KMS-11 (cell line): Measurements from ENCODE around the gene MLLT10.
"Not testable (repeated sequence)": the region's sequence is repeated elsewhere in the genome, so short reads cannot be mapped to it uniquely, and the experiment has no call there.

ENCODE experiments used
- H2AFZ ChIP-seq: fragments of 200-600 bp; sonication (generic); 2 replicates; pipeline ENCODE4 v1.6.1; 2016; ENCODE audit warnings: antibody characterized with exemption, mixed run types, low read depth
- H3K27ac ChIP-seq: fragments of 200-600 bp; sonication (generic); 2 replicates; pipeline ENCODE4 v1.6.1; 2016; ENCODE audit warnings: mild to moderate bottlenecking, mixed run types
- H3K27me3 ChIP-seq: fragments of 200-600 bp; sonication (generic); 2 replicates; pipeline ENCODE4 v1.6.1; 2017; ENCODE audit warnings: mild to moderate bottlenecking, low read depth, mixed run types, moderate library complexity; ENCODE audit not compliant: insufficient read depth
- H3K36me3 ChIP-seq: fragments of 200-600 bp; sonication (generic); 2 replicates; pipeline ENCODE4 v1.6.1; 2017; ENCODE audit warnings: mild to moderate bottlenecking, mixed run types; ENCODE audit not compliant: insufficient read depth
- H3K4me1 ChIP-seq: fragments of 200-600 bp; sonication (generic); 2 replicates; pipeline ENCODE4 v1.6.1; 2016; ENCODE audit warnings: mild to moderate bottlenecking, low read depth, mixed run types; ENCODE audit not compliant: poor library complexity, severe bottlenecking
- H3K4me2 ChIP-seq: fragments of 200-600 bp; sonication (generic); 2 replicates; pipeline ENCODE4 v1.7.0; 2016; ENCODE audit warnings: mild to moderate bottlenecking, mixed run types
- H3K4me3 ChIP-seq: fragments of 200-600 bp; sonication (generic); IDR thresholded peaks from 2 replicates; pipeline ENCODE4 v1.6.1; 2017; ENCODE audit warnings: low read depth, low read length, mixed read lengths; ENCODE audit not compliant: insufficient read depth
- H3K79me2 ChIP-seq: fragments of 200-600 bp; sonication (generic); 2 replicates; pipeline ENCODE4 v1.6.1; 2016; ENCODE audit warnings: low read depth, mixed run types; ENCODE audit not compliant: insufficient read depth
- H3K9ac ChIP-seq: fragments of 200-600 bp; sonication (generic); 2 replicates; pipeline ENCODE4 v1.6.1; 2016; ENCODE audit warnings: mild to moderate bottlenecking, mixed run types
- H4K20me1 ChIP-seq: fragments of 200-600 bp; sonication (generic); 2 replicates; pipeline ENCODE4 v1.6.1; 2016; ENCODE audit warnings: mild to moderate bottlenecking, mixed run types; ENCODE audit not compliant: insufficient read depth
- CTCF ChIP-seq: fragments of 200-600 bp; sonication (generic); conservative IDR thresholded peaks from 2 replicates; pipeline ENCODE4 v1.6.1; 2017; ENCODE audit warnings: low read depth, mild to moderate bottlenecking, antibody characterized with exemption, low read length, moderate library complexity, mixed read lengths

MLLT10 gene

GRCh38 chr10:21552638-21553037, 18.6 kb downstream of the MLLT10 start:
- Histone ChIP-seq H4K20me1 (peaks cover 2% of the 10 kb centered on the region; the same call in 1 of the 2 replicates), H3K36me3 (no peaks in the 10 kb centered on the region; the same call in 1 of the 2 replicates), H2AFZ (no peak overlapping the region), H3K27me3 (no peaks in the 10 kb centered on the region), H3K79me2 (peaks cover 52% of the 10 kb centered on the region), H3K27ac (no peak overlapping the region), H3K4me2 (no peak overlapping the region), H3K4me1 (no peaks in the 10 kb centered on the region), H3K4me3 (no peak overlapping the region), H3K9ac (no peak overlapping the region)
- no peak for TF ChIP-seq CTCF

DNA sequence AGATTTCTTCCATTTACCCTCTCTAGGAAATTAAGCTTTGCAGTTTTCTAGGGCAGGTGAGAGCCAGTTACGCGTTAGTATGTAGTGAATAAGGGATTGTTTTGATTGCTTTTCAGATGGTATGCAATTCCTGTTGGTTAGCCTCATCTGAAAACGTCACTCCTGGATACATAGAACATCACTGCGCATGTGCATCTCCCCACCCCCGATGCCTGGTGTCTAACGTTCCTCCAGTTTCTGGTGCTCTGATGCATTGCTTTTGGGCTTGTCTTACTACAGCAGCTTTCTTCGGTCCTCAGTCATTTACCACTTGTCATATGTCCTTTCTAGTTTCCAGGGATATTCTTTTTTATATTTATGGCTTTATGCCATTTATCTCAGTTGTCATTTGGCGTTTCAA, 22.5 kb downstream of the MLLT10 start:
- no peaks in the 10 kb centered on the region for H4K20me1 ChIP-seq
- no peak overlapping the region for H3K9ac ChIP-seq
- no peak overlapping the region for H3K27ac ChIP-seq
- H3K79me2 ChIP-seq = peaks cover 45% of the 10 kb centered on the region; the same call in 1 of the 2 replicates
- no peaks in the 10 kb centered on the region; the same call in 1 of the 2 replicates for H3K36me3 ChIP-seq
- H3K4me3 ChIP-seq = no peak overlapping the region
- peaks cover 11% of the 10 kb centered on the region for H3K4me1 ChIP-seq
- H2AFZ ChIP-seq = no peak overlapping the region
- H3K27me3 ChIP-seq = no peaks in the 10 kb centered on the region
- no peak for TF ChIP-seq CTCF
- H3K4me2 ChIP-seq = no peak overlapping the region

- not testable (repeated sequence) for H3K36me3 ChIP-seq, H2AFZ ChIP-seq, H4K20me1 ChIP-seq, H3K4me3 ChIP-seq, H3K4me2 ChIP-seq, H3K9ac ChIP-seq, H3K27me3 ChIP-seq, H3K27ac ChIP-seq
- H3K4me1 ChIP-seq = peaks cover 31% of the 10 kb centered on the region
- peaks cover 57% of the 10 kb centered on the region; the same call in 1 of the 2 replicates for H3K79me2 ChIP-seq
These were observed 25.0 kb downstream of the MLLT10 start for GRCh38 chr10:21558984-21559383.

- no peak overlapping the region for H3K27ac ChIP-seq
- no peaks in the 10 kb centered on the region; the same call in 1 of the 2 replicates for H4K20me1 ChIP-seq
- H3K36me3 ChIP-seq = no peaks in the 10 kb centered on the region
- no peaks in the 10 kb centered on the region for H3K27me3 ChIP-seq
- no peak overlapping the region for H3K9ac ChIP-seq
- no peak overlapping the region for H3K4me3 ChIP-seq
- no peak for TF ChIP-seq CTCF
- peaks cover 62% of the 10 kb centered on the region for H3K79me2 ChIP-seq
- H2AFZ ChIP-seq = no peak overlapping the region
- H3K4me2 ChIP-seq = no peak overlapping the region
- peaks cover 17% of the 10 kb centered on the region for H3K4me1 ChIP-seq
These were observed 36.9 kb downstream of the MLLT10 start for GRCh38 chr10:21570761-21571521.

- no peak overlapping the region for H2AFZ ChIP-seq
- no peak for TF ChIP-seq CTCF
- H3K4me1 ChIP-seq = peaks cover 10% of the 10 kb centered on the region
- H3K27me3 ChIP-seq = no peaks in the 10 kb centered on the region
- H4K20me1 ChIP-seq = no peaks in the 10 kb centered on the region; the same call in 1 of the 2 replicates
- no peak overlapping the region for H3K4me3 ChIP-seq
- no peaks in the 10 kb centered on the region for H3K36me3 ChIP-seq
- H3K79me2 ChIP-seq = peaks cover 57% of the 10 kb centered on the region; the same call in 1 of the 2 replicates
- H3K4me2 ChIP-seq = no peak overlapping the region
- no peak overlapping the region for H3K9ac ChIP-seq
- H3K27ac ChIP-seq = no peak overlapping the region
These were observed 38.5 kb downstream of the MLLT10 start for GRCh38 chr10:21572578-21572977.

DNA sequence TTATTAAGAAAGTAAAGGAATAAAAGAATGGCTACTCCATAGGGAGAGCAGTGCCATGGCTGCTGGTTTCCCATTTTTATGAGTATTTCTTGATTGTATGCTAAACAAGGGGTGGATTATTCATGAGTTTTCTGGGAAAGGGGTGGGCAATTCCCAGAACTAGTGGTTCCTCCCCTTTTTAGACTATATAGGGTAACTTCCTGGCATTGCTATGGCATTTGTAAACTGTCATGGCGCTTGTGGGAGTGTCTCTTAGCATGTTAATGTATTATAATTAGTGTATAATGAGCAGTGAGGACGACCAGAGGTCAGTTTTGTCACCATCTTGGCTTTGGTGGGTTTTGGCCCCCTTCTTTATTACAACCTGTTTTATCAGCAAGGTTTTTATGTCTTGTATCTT, 40.5 kb downstream of the MLLT10 start:
- H3K4me1 ChIP-seq = peaks cover 15% of the 10 kb centered on the region
- not testable (repeated sequence) for H3K9ac ChIP-seq, H4K20me1 ChIP-seq, H3K27me3 ChIP-seq, H3K27ac ChIP-seq, H3K36me3 ChIP-seq, H3K4me3 ChIP-seq, H3K4me2 ChIP-seq, H2AFZ ChIP-seq
- H3K79me2 ChIP-seq = peaks cover 57% of the 10 kb centered on the region; the same call in 1 of the 2 replicates
